ENCODE results near the gene UPK1A. TPM values are rescaled to one million over a fixed set of nuclear protein-coding genes. Genes with fewer than 3 reads are reported as not detected.
"Not testable (repeated sequence)": the region's sequence is repeated elsewhere in the genome, so short reads cannot be mapped to it uniquely, and the experiment has no call there.

UPK1A gene
- total RNA-seq, 1 donor = not detected

DNA sequence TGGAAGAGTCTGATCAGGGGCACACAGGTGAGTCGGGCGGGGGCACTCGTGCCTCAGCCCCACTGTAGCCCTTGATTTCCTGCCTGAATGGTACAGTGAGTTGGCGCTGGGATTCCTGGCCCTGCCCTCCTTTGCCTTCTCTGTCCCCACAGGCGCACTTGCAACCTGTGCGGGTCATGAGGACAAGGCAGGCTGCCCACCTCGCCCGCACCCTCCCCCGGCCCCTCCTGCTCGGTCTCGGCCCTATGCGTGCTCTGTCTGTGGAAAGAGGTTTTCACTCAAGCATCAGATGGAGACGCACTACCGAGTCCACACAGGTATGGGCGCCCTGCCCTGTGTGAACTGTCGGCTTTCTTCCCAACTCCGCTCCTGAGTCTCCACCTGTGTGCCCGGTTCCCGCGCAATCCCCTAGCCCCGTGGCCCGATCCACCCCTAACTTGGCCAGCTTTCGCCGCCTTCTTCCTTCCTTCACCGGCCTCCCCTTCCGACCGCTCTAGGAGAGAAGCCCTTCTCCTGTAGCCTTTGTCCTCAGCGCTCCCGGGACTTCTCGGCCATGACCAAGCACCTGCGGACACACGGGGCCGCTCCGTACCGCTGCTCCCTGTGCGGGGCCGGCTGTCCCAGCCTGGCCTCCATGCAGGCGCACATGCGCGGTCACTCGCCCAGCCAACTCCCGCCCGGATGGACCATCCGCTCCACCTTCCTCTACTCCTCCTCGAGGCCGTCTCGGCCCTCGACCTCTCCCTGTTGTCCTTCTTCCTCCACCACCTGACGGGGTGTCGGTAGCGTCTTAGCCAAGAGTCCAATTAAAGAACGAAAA, 49.9 kb downstream of the UPK1A start:
- H3K4me1 ChIP-seq (ENCODE audit: insufficient read depth, low read length) = peaks cover 65% of the 10 kb centered on the region
- H3K4me3 ChIP-seq (ENCODE audit: low read length) = peak overlapping the region; percentile 63
- no peaks in the 10 kb centered on the region for H3K27me3 ChIP-seq (ENCODE audit: insufficient read depth, low read length)
- no peaks in the 10 kb centered on the region for H3K9me3 ChIP-seq (ENCODE audit: low read depth, low read length)

DNA sequence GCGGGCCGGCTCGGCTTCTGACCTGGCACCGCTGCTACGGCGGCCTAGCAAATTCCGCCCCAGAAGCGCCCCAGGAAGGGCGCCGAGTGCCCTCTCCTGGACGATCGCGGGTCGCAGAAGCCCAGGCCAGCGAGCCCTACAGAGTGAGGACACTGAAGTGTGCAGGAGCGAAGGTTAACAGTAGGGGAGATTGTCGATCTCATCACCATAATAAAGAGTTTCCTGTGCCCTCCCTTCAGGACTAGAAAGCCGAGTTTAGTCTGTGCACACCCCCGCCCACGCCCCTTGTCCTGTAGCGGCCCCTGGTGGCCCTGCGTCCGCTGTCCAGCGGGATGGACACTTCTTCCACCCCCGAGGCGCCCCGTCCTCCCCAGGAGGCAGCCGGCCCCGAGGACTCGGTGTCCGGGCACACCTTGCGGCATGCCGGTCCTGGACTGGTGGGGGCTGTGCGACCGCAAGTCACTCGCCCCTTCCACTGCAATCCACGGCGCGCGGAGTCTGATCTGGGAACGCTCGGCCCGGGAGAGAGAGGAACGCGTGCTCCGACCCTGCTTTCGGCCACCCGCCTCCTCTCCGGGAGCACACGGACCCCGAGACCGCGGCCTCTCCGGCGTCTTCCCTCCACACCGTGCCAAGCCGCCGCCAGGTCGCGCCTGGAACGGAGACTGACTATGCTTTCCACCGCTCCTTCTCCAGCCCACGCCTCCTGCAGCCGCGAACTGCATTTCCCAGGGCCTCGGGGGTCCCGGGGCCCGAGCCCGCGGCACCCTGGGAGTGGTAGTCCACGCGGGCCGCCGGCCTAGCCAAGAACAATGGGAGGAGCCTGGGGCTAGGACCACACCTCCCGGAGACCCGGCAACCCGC, 50.7 kb downstream of the UPK1A start:
- Histone ChIP-seq H3K4me1 (ENCODE audit: insufficient read depth, low read length) (peaks cover 60% of the 10 kb centered on the region), H3K27me3 (ENCODE audit: insufficient read depth, low read length) (no peaks in the 10 kb centered on the region), H3K9me3 (ENCODE audit: low read depth, low read length) (no peaks in the 10 kb centered on the region), H3K4me3 (ENCODE audit: low read length) (peak overlapping the region; percentile 63)

DNA sequence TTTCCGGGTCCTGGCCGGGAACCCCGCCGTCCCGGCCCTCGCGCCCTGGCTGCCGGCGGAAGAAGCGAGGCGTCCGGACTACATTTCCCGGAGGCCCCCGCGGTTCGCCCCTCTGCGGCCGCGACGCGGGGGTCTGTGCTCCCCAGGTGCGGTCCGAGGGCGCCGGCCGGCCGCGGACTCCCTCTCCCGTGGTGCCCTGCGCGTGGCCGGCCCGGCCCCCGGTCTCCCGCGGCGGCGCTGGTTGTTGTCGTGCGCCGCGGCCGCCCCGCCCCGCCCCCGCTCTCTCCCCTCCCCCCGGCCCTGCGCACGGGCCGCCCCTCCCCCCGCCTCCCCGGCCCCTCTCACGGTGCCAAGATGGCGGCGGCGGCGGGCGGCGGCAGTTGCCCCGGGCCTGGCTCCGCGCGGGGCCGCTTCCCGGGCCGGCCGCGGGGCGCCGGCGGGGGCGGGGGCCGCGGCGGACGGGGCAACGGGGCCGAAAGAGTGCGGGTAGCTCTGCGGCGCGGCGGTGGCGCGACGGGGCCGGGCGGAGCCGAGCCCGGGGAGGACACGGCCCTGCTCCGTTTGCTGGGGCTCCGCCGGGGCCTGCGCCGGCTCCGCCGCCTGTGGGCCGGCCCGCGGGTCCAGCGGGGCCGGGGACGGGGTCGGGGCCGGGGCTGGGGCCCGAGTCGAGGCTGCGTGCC, 51.5 kb downstream of the UPK1A start, which contains the start of gene KMT2B:
Gene KMT2B, plus strand, starts transcription at position 339 of the 680 bp plus-strand sequence. Its CDS starts 16 bp downstream, at position 355.
- no peaks in the 10 kb centered on the region for H3K27me3 ChIP-seq (ENCODE audit: insufficient read depth, low read length)
- no peaks in the 10 kb centered on the region for H3K9me3 ChIP-seq (ENCODE audit: low read depth, low read length)
- peak within 1 kb of the TSS; percentile 63 for H3K4me3 ChIP-seq (ENCODE audit: low read length)
- H3K4me1 ChIP-seq (ENCODE audit: insufficient read depth, low read length) = peaks cover 53% of the 10 kb centered on the region

DNA sequence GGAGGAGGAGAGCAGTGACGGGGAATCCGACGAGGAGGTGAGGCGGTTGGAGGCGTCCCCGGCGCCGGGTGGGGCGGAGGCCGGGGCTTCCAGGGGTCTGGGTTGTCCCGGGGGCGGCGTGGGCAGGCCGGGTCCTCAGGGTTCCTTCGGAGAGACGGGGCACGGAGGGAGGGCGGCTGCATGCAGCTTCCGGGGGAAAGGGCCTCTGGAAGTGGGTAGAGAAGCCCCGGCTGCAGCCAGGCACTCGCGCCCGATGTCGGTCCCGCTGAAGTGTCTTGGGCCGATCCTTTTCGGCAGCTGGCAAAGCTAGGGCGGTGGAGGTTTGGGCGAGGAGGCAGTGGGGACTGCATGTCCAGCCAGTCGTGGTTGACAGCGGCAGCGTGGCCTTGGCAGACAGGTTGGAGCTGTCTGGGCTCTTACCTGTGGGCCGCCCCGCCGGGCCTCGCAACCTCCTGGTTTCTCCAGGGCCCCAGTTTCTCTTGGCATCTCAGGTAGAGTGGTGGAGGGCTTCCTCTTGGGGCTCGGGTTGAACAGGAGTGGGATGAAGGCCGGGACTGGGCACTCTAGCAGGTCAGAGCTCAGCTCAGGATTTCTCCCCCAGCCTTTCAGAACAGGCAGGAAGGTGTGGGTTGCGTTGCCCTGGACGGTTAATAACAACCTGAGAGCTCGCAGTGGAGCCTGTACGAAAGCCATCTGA, 52.2 kb downstream of the UPK1A start:
- Histone ChIP-seq H3K4me1 (ENCODE audit: insufficient read depth, low read length) (peaks cover 46% of the 10 kb centered on the region), H3K4me3 (ENCODE audit: low read length) (peak overlapping the region; percentile 50)

DNA sequence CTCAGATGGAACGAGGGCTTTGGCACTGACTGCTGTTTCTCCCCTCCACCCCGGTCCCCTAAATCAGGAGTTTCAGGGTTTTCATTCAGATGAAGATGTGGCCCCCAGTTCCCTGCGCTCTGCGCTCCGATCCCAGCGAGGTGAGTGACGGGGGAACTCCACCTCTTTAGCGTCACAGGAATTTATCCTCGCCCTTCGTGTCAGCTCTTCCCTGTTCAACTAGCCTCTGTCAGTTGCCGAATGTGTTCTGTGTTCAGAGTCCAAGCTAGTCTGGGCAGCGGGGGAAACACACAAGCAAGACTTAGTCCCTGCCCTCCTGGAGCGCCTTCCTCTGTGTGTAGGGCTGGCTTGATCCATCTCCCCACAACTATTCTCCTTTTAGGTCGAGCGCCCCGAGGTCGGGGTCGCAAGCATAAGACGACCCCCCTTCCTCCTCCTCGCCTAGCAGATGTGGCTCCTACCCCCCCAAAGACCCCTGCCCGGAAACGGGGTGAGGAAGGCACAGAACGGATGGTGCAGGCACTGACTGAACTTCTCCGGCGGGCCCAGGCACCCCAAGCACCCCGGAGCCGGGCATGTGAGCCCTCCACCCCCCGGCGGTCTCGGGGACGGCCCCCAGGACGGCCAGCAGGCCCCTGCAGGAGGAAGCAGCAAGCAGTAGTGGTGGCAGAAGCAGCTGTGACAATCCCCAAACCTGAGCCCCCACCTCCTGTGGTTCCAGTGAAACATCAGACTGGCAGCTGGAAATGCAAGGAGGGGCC, 53.3 kb downstream of the UPK1A start:
- no peak overlapping the region for H3K4me3 ChIP-seq (ENCODE audit: low read length)
- H3K9me3 ChIP-seq (ENCODE audit: low read depth, low read length) = no peaks in the 10 kb centered on the region
- no peaks in the 10 kb centered on the region for H3K27me3 ChIP-seq (ENCODE audit: insufficient read depth, low read length)
- peaks cover 38% of the 10 kb centered on the region for H3K4me1 ChIP-seq (ENCODE audit: insufficient read depth, low read length)

More for the DNA sequence above, 52.2 kb downstream of the UPK1A start:
- Histone ChIP-seq H3K27me3 (ENCODE audit: insufficient read depth, low read length) (no peaks in the 10 kb centered on the region), H3K9me3 (ENCODE audit: low read depth, low read length) (no peaks in the 10 kb centered on the region)

DNA sequence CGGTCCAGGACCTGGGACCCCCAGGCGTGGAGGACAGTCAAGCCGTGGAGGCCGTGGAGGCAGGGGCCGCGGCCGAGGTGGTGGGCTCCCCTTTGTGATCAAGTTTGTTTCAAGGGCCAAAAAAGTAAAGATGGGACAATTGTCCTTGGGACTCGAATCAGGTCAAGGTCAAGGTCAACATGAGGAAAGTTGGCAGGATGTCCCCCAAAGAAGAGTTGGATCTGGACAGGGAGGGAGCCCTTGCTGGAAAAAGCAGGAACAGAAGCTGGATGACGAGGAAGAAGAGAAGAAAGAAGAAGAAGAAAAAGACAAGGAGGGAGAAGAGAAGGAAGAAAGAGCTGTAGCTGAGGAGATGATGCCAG, 53.8 kb downstream of the UPK1A start:
- Histone ChIP-seq H3K4me3 (ENCODE audit: low read length) (no peak overlapping the region), H3K4me1 (ENCODE audit: insufficient read depth, low read length) (peaks cover 32% of the 10 kb centered on the region), H3K27me3 (ENCODE audit: insufficient read depth, low read length) (no peaks in the 10 kb centered on the region), H3K9me3 (ENCODE audit: low read depth, low read length) (no peaks in the 10 kb centered on the region)

DNA sequence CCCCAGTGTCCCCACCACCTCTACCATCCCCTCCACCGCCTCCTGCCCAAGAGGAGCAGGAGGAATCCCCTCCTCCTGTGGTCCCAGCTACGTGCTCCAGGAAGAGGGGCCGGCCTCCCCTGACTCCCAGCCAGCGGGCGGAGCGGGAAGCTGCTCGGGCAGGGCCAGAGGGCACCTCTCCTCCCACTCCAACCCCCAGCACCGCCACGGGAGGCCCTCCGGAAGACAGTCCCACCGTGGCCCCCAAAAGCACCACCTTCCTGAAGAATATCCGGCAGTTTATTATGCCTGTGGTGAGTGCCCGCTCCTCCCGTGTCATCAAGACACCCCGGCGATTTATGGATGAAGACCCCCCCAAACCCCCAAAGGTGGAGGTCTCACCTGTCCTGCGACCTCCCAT, 54.3 kb downstream of the UPK1A start:
- Histone ChIP-seq H3K4me3 (ENCODE audit: low read length) (no peak overlapping the region), H3K9me3 (ENCODE audit: low read depth, low read length) (no peaks in the 10 kb centered on the region), H3K4me1 (ENCODE audit: insufficient read depth, low read length) (peaks cover 27% of the 10 kb centered on the region), H3K27me3 (ENCODE audit: insufficient read depth, low read length) (no peaks in the 10 kb centered on the region)

DNA sequence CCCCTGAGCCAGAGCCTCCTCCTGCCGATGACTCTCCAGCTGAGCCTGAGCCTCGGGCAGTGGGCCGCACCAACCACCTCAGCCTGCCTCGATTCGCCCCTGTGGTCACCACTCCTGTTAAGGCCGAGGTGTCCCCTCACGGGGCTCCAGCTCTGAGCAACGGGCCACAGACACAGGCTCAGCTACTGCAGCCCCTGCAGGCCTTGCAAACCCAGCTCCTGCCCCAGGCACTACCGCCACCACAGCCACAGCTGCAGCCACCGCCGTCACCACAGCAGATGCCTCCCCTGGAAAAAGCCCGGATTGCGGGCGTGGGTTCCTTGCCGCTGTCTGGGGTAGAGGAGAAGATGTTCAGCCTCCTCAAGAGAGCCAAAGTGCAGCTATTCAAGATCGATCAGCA, 55.1 kb downstream of the UPK1A start:
- H3K4me3 ChIP-seq (ENCODE audit: low read length) = no peak overlapping the region
- H3K9me3 ChIP-seq (ENCODE audit: low read depth, low read length) = no peaks in the 10 kb centered on the region
- H3K27me3 ChIP-seq (ENCODE audit: insufficient read depth, low read length) = no peaks in the 10 kb centered on the region
- peaks cover 20% of the 10 kb centered on the region for H3K4me1 ChIP-seq (ENCODE audit: insufficient read depth, low read length)

DNA sequence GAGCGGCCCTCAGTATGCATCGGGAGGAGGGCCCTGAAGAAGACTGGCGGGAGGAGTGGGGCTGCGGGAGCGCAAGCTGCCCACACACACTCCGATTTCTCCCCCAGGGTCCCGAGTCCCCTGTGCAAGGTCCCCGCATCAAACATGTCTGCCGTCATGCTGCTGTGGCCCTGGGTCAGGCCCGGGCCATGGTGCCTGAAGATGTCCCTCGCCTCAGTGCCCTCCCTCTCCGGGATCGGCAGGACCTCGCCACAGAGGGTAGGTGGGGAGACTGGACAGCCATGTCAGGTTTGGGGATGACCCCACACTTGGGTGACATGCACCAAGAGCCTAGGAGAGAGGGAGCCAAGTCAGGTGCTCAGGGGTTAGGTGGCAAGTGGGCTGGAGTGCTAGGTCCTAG, 56.1 kb downstream of the UPK1A start:
- peaks cover 18% of the 10 kb centered on the region for H3K4me1 ChIP-seq (ENCODE audit: insufficient read depth, low read length)
- H3K27me3 ChIP-seq (ENCODE audit: insufficient read depth, low read length) = no peaks in the 10 kb centered on the region
- H3K4me3 ChIP-seq (ENCODE audit: low read length) = no peak overlapping the region
- H3K9me3 ChIP-seq (ENCODE audit: low read depth, low read length) = no peaks in the 10 kb centered on the region

DNA sequence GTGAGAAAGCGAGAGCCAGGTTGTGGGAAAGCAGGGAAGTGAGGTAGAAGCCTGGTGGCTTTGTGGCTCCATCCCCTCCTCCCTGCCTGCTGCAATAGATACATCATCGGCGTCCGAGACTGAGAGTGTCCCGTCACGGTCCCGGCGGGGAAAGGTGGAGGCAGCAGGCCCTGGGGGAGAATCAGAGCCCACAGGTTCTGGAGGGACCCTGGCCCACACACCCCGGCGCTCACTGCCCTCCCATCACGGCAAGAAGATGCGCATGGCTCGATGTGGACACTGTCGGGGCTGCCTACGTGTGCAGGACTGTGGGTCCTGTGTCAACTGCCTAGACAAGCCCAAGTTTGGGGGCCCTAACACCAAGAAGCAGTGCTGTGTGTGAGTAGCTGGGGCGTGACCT, 56.6 kb downstream of the UPK1A start:
- no peaks in the 10 kb centered on the region for H3K27me3 ChIP-seq (ENCODE audit: insufficient read depth, low read length)
- no peaks in the 10 kb centered on the region for H3K9me3 ChIP-seq (ENCODE audit: low read depth, low read length)
- no peak overlapping the region for H3K4me3 ChIP-seq (ENCODE audit: low read length)
- H3K4me1 ChIP-seq (ENCODE audit: insufficient read depth, low read length) = peaks cover 18% of the 10 kb centered on the region

DNA sequence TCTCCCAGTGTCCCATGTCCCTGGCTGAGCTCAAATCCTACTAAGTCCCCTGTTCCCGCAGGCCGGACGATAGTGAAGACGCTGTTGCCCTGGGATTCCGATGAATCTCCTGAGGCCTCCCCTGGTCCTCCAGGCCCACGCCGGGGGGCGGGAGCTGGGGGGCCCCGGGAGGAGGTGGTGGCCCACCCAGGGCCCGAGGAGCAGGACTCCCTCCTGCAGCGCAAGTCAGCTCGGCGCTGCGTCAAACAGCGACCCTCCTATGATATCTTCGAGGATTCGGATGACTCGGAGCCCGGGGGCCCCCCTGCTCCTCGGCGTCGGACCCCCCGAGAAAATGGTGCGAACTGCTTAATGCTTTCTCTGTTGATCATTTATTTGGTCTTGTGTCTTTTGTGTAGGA, 57.4 kb downstream of the UPK1A start:
- no peaks in the 10 kb centered on the region for H3K27me3 ChIP-seq (ENCODE audit: insufficient read depth, low read length)
- no peaks in the 10 kb centered on the region for H3K9me3 ChIP-seq (ENCODE audit: low read depth, low read length)
- H3K4me1 ChIP-seq (ENCODE audit: insufficient read depth, low read length) = peaks cover 15% of the 10 kb centered on the region
- H3K4me3 ChIP-seq (ENCODE audit: low read length) = no peak overlapping the region

DNA sequence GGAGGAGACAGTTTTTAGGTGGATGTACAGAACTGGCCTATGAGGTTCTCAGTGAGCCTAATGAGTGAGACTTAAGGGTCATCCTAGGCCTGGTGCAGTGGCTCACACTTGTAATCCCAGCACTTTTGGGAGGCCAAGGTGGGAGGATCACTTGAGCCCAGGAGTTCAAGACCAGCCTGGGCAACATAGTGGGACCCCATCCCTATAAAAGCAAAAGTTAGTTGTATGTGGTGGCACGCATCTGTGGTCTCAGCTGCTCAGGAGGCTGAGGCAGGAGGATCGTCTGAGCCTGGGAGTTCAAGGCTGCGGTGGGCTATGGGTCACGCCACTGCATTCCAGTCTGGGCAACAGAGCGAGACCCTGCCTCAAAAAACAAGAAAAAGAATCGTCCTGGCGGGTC, 57.8 kb downstream of the UPK1A start:
- peaks cover 10% of the 10 kb centered on the region for H3K4me1 ChIP-seq (ENCODE audit: insufficient read depth, low read length)
- not testable (repeated sequence) for H3K9me3 ChIP-seq (ENCODE audit: low read depth, low read length); H3K4me3 ChIP-seq (ENCODE audit: low read length); H3K27me3 ChIP-seq (ENCODE audit: insufficient read depth, low read length)

DNA sequence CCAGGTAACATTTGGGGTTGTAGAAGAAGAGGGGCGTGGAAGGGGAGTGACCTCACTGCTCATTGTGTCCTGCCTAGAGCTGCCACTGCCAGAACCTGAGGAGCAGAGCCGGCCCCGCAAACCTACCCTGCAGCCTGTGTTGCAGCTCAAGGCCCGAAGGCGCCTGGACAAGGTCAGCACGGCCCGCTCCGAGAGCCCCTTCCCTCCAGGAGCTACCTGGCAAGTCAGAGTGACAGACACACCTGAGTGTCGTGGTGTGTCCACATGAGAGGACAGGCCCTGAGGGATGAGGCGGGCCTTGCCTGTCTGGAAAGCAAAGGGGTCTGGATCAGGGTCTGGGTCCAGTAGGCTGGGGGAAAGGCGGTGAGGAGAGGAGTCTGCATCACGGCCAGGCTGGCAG, 58.2 kb downstream of the UPK1A start:
- Histone ChIP-seq H3K4me3 (ENCODE audit: low read length) (no peak overlapping the region), H3K4me1 (ENCODE audit: insufficient read depth, low read length) (peaks cover 6% of the 10 kb centered on the region)

DNA sequence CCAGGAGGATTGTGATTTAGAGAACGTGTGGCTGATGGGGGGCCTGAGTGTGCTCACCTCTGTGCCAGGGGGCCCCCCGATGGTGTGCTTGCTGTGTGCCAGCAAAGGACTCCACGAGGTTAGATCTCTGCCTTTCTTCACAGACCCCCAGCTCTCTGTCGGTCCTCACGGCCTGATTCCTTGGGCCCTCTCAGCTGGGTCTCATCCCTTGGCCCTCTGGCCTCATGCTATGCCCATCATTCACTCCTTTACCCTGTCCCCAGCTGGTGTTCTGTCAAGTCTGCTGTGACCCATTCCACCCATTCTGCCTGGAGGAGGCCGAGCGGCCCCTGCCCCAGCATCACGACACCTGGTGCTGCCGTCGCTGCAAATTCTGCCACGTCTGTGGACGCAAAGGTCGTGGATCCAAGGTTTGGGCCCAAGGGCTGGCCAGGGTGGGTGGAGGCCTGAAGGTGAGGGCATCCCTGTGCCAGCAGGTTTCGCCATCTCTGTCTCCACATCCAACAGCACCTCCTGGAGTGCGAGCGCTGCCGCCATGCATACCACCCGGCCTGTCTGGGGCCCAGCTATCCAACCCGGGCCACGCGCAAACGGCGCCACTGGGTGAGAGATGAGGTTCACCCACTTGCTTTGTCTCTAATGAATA, 59.0 kb downstream of the UPK1A start:
- Histone ChIP-seq H3K4me1 (ENCODE audit: insufficient read depth, low read length) (no peaks in the 10 kb centered on the region), H3K27me3 (ENCODE audit: insufficient read depth, low read length) (no peaks in the 10 kb centered on the region), H3K4me3 (ENCODE audit: low read length) (no peak overlapping the region), H3K9me3 (ENCODE audit: low read depth, low read length) (no peaks in the 10 kb centered on the region)

More for the DNA sequence above, 58.2 kb downstream of the UPK1A start:
- H3K9me3 ChIP-seq (ENCODE audit: low read depth, low read length) = no peaks in the 10 kb centered on the region
- H3K27me3 ChIP-seq (ENCODE audit: insufficient read depth, low read length) = no peaks in the 10 kb centered on the region

All from mononuclear cell (primary cell).